Esophagus muscularis mucosa (tissue), 4 donors: ENCODE data around the gene CCDC85A.

ENCODE experiments used
- EP300 ChIP-seq: sonication (generic); formaldehyde crosslinking; IDR thresholded peaks from one replicate; pipeline ENCODE4 v1.6.1; 2017; ENCODE audit warnings: antibody characterized with exemption
- POLR2AphosphoS5 ChIP-seq, 2 donors: sonication (generic); formaldehyde crosslinking; IDR thresholded peaks; one replicate each; pipeline ENCODE4 v1.6.1; 2017; ENCODE audit warnings: antibody characterized with exemption in 2 of 2
- TF ChIP-seq, protein P1 (sequence below), 3 experiments: fragments of 200-600 bp in 2 of 3; fragments of 450-650 bp in 1 of 3; sonication (generic) in 2 of 3; IDR thresholded peaks; one replicate each; pipeline ENCODE4 v1.5.1; 2017 to 2019; ENCODE audit warnings: antibody characterized with exemption in 3 of 3, mild to moderate bottlenecking in 2 of 3, moderate library complexity in 1 of 3

DNA sequence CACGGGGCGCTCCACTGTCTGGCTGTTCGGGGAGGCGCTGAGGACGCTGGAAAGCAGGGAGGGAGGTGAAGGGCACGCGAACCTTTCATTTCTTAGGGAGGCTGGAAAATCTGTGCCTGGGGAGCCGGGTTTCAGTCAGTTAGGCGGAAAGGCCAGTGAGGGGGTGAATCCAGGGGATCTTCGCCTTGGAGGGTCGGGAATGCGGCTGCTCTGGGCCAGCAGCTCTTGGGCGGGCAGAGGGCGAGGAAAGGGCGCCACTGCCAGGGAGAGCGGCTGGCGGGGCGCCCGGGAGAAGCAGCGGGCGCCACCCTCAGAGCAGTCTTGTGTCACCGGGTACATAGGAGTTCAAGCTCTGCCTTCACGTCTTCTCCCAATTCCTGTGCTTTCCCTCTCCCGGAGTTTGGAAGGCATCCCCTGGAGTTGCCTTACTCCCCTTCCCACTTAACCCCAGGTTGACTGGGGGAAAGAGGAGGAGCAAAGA, 1.4 kb downstream of the CCDC85A start:
- TF ChIP-seq, protein P1, sequence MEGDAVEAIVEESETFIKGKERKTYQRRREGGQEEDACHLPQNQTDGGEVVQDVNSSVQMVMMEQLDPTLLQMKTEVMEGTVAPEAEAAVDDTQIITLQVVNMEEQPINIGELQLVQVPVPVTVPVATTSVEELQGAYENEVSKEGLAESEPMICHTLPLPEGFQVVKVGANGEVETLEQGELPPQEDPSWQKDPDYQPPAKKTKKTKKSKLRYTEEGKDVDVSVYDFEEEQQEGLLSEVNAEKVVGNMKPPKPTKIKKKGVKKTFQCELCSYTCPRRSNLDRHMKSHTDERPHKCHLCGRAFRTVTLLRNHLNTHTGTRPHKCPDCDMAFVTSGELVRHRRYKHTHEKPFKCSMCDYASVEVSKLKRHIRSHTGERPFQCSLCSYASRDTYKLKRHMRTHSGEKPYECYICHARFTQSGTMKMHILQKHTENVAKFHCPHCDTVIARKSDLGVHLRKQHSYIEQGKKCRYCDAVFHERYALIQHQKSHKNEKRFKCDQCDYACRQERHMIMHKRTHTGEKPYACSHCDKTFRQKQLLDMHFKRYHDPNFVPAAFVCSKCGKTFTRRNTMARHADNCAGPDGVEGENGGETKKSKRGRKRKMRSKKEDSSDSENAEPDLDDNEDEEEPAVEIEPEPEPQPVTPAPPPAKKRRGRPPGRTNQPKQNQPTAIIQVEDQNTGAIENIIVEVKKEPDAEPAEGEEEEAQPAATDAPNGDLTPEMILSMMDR (IDR thresholded peaks at IDR 0.05), result no peak
- TF ChIP-seq EP300, result no peak
- no peak for TF ChIP-seq POLR2AphosphoS5 (IDR thresholded peaks at IDR 0.05)
